ENCODE results near the gene AGAP1. TPM values are rescaled to one million over a fixed set of nuclear protein-coding genes. Genes with fewer than 3 reads are reported as not detected.

AGAP1 gene
- total RNA-seq, 1 donor from 2014 or later: 43.9 TPM

DNA sequence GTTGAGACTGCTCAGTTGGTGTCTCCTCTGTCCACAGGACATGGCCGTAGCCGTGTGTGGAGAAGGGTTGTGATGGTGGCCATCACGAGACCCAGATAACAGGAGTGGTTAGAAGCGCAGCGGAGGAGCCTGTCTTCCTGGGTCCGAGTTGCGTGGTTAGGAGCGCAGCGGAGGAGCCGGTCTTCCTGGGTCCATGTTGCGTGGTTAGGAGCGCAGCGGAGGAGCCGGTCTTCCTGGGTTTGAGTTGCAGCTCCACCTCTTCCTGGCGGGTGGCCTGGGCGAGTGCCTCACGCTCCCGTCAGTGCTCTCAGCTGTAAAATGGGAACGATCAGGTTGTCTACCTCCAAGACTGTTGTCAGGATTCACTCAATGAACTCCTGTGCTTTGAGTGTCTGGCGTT is 498.2 kb downstream of the AGAP1 start:
- peaks cover 8% of the 10 kb centered on the region for H3K27me3 Mint-ChIP-seq (ENCODE audit: unreplicated experiment)
- H3K36me3 Mint-ChIP-seq (ENCODE audit: low read depth, unreplicated experiment): peaks cover 3% of the 10 kb centered on the region
- H3K9me3 Mint-ChIP-seq (ENCODE audit: unreplicated experiment): no peaks in the 10 kb centered on the region
- peaks cover 19% of the 10 kb centered on the region for H3K4me1 Mint-ChIP-seq (ENCODE audit: unreplicated experiment)
- no peak overlapping the region for H3K27ac Mint-ChIP-seq (ENCODE audit: unreplicated experiment)
- no peak for DNase-seq (ENCODE audit: low spot score)
- H3K4me3 Mint-ChIP-seq (ENCODE audit: unreplicated experiment): no peak overlapping the region
- TF ChIP-seq, protein P1, sequence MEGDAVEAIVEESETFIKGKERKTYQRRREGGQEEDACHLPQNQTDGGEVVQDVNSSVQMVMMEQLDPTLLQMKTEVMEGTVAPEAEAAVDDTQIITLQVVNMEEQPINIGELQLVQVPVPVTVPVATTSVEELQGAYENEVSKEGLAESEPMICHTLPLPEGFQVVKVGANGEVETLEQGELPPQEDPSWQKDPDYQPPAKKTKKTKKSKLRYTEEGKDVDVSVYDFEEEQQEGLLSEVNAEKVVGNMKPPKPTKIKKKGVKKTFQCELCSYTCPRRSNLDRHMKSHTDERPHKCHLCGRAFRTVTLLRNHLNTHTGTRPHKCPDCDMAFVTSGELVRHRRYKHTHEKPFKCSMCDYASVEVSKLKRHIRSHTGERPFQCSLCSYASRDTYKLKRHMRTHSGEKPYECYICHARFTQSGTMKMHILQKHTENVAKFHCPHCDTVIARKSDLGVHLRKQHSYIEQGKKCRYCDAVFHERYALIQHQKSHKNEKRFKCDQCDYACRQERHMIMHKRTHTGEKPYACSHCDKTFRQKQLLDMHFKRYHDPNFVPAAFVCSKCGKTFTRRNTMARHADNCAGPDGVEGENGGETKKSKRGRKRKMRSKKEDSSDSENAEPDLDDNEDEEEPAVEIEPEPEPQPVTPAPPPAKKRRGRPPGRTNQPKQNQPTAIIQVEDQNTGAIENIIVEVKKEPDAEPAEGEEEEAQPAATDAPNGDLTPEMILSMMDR (IDR thresholded peaks at IDR 0.05; ENCODE audit: unreplicated experiment): no peak

- TF ChIP-seq, protein P1 (IDR thresholded peaks at IDR 0.05; ENCODE audit: unreplicated experiment): no peak
- H3K36me3 Mint-ChIP-seq (ENCODE audit: low read depth, unreplicated experiment): no peaks in the 10 kb centered on the region
- no peaks in the 10 kb centered on the region for H3K27me3 Mint-ChIP-seq (ENCODE audit: unreplicated experiment)
- H3K4me1 Mint-ChIP-seq (ENCODE audit: unreplicated experiment): peaks cover 4% of the 10 kb centered on the region
- no peaks in the 10 kb centered on the region for H3K9me3 Mint-ChIP-seq (ENCODE audit: unreplicated experiment)
- no peak overlapping the region for H3K27ac Mint-ChIP-seq (ENCODE audit: unreplicated experiment)
- no peak overlapping the region for H3K4me3 Mint-ChIP-seq (ENCODE audit: unreplicated experiment)
- DNase-seq (ENCODE audit: low spot score): no peak
Observed at GRCh38 chr2:235996419-235996818, 502.6 kb downstream of the AGAP1 start.

GRCh38 chr2:235999011-235999410 is 505.2 kb downstream of the AGAP1 start:
- H3K36me3 Mint-ChIP-seq (ENCODE audit: low read depth, unreplicated experiment): no peaks in the 10 kb centered on the region
- H3K9me3 Mint-ChIP-seq (ENCODE audit: unreplicated experiment): no peaks in the 10 kb centered on the region
- H3K4me1 Mint-ChIP-seq (ENCODE audit: unreplicated experiment): peaks cover 4% of the 10 kb centered on the region
- no peak overlapping the region for H3K4me3 Mint-ChIP-seq (ENCODE audit: unreplicated experiment)
- TF ChIP-seq, protein P1 (IDR thresholded peaks at IDR 0.05; ENCODE audit: unreplicated experiment): no peak
- H3K27me3 Mint-ChIP-seq (ENCODE audit: unreplicated experiment): peaks cover 4% of the 10 kb centered on the region
- no peak overlapping the region for H3K27ac Mint-ChIP-seq (ENCODE audit: unreplicated experiment)
- DNase-seq (ENCODE audit: low spot score): no peak

- Mint-ChIP-seq H3K27ac (ENCODE audit: unreplicated experiment) (peak overlapping the region; percentile 59), H3K4me3 (ENCODE audit: unreplicated experiment) (peak overlapping the region; percentile 52), H3K9me3 (ENCODE audit: unreplicated experiment) (no peaks in the 10 kb centered on the region), H3K36me3 (ENCODE audit: low read depth, unreplicated experiment) (no peaks in the 10 kb centered on the region), H3K4me1 (ENCODE audit: unreplicated experiment) (peaks cover 4% of the 10 kb centered on the region), H3K27me3 (ENCODE audit: unreplicated experiment) (peaks cover 4% of the 10 kb centered on the region)
- DNase-seq (ENCODE audit: low spot score): no peak
- TF ChIP-seq, protein P1 (IDR thresholded peaks at IDR 0.05; ENCODE audit: unreplicated experiment): no peak
Observed at GRCh38 chr2:236001166-236001828, 507.5 kb downstream of the AGAP1 start.

- Mint-ChIP-seq H3K27me3 (ENCODE audit: unreplicated experiment) (peaks cover 4% of the 10 kb centered on the region), H3K9me3 (ENCODE audit: unreplicated experiment) (no peaks in the 10 kb centered on the region), H3K4me3 (ENCODE audit: unreplicated experiment) (no peak overlapping the region), H3K4me1 (ENCODE audit: unreplicated experiment) (peaks cover 4% of the 10 kb centered on the region), H3K36me3 (ENCODE audit: low read depth, unreplicated experiment) (no peaks in the 10 kb centered on the region), H3K27ac (ENCODE audit: unreplicated experiment) (no peak overlapping the region)
- no peak for DNase-seq (ENCODE audit: low spot score)
- TF ChIP-seq, protein P1 (IDR thresholded peaks at IDR 0.05; ENCODE audit: unreplicated experiment): no peak
Observed at GRCh38 chr2:236001854-236002253, 508.0 kb downstream of the AGAP1 start.
